Left colon (tissue), 2 donors: Measurements from ENCODE around the gene CLEC10A. TPM values are rescaled to one million over a fixed set of nuclear protein-coding genes. Genes with fewer than 3 reads are reported as not detected.
"Not testable (repeated sequence)": the region's sequence is repeated elsewhere in the genome, so short reads cannot be mapped to it uniquely, and the experiment has no call there.

Experiments
- ATAC-seq: fragments of 200-7000 bp; cut with Tn5 transposase; one replicate; pipeline ENCODE4 v1.9.1; 2020; ENCODE audit warnings: mild to moderate bottlenecking, moderate library complexity
- DNase-seq, 2 donors: peaks; one replicate each; pipeline ENCODE4 v3.0.0-alpha.2; 2020
- intact Hi-C, 2 donors: fragments of 100-400 bp; cut with DNase I in 1 of 2; cut with micrococcal nuclease in 1 of 2; formaldehyde crosslinking; loops; one replicate each; pipeline versions ENCODE4 v1.11.2 to v1.14.0; 2022; cut with DNase I, micrococcal nuclease
- long read RNA-seq: library from polyadenylated mRNA; unstranded; transcript quantifications from one replicate; pipeline ENCODE4 v2.0.0, GENCODE V29; 2021
- total RNA-seq, 2 donors: library from RNA; stranded (reverse); fragmentation: NEBNext Ultra II Directional; extraction: Animal tissue kit (Norgen Biotek cat#: 25700); gene quantifications; one replicate each; pipeline ENCODE4 v1.2.1, GENCODE V29; 2021
- donor health status: DM: no; HTN: no; CAD: no.
- donor health status: DM: yes; HTN: yes; CAD: no.

CLEC10A gene, protein sequence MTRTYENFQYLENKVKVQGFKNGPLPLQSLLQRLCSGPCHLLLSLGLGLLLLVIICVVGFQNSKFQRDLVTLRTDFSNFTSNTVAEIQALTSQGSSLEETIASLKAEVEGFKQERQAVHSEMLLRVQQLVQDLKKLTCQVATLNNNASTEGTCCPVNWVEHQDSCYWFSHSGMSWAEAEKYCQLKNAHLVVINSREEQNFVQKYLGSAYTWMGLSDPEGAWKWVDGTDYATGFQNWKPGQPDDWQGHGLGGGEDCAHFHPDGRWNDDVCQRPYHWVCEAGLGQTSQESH
- 1 to 10 TPM; 4.2 to 7.6 TPM for total RNA-seq
- long read RNA-seq, partial matches to known transcripts: 0 of 4 reads
- long read RNA-seq, other reads (novel, unspliced or antisense): 1 of 4 reads

- DNase-seq (no peak), ATAC-seq (no peak)
- intact Hi-C loops: no loop called here
Measured at GRCh38 chr17:7079581-7080455, at the start of gene CLEC10A. CLEC10A (minus strand) TSS chr17:7080251; CDS start chr17:7078812, 1,439 bp downstream.

DNA sequence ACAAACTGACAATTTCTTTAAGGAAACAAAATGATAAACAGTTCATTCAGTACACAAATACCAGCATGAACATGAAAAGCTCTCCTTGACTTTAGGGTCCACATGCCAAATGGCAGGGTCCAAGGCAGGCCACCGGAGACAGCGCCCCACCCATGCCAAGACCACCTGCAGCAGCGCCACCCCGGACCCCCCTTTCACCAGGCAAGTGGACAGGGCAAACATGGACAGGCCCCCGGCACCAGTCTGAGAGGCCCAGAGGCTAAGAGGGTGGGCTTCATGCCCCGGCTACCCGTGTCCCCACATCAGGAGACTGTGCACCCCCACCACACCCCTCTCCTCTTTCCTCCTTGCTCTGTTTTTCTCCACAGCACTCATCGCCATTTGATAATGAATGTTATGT is 49.3 kb upstream of the CLEC10A start:
- DNase-seq (no peak), ATAC-seq (no peak)
- intact Hi-C loops: no loop called here

DNA sequence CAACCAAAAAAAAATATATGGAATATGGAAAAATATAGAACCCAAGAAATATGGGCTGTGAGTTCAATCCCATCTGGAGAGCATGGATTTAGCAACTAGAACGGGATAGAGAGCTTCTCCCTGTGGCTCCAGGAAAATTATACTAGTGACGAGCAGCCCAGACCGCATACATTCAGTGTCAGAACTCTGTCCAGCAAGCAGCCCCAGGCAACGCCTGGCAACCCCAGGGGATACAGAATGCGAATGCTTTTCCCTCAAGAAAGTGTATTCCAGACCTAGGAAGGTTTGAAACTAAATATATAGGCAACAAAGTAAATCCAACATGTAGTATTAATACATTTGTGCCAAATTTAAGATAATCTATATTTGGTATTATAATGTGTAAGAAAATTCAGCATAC is 48.1 kb upstream of the CLEC10A start:
- DNase-seq (no peak), ATAC-seq (no peak)
- intact Hi-C loops: no loop called here

GRCh38 chr17:7127501-7127900 is 47.5 kb upstream of the CLEC10A start:
- DNase-seq, ATAC-seq, intact Hi-C loops: not testable (repeated sequence)

DNA sequence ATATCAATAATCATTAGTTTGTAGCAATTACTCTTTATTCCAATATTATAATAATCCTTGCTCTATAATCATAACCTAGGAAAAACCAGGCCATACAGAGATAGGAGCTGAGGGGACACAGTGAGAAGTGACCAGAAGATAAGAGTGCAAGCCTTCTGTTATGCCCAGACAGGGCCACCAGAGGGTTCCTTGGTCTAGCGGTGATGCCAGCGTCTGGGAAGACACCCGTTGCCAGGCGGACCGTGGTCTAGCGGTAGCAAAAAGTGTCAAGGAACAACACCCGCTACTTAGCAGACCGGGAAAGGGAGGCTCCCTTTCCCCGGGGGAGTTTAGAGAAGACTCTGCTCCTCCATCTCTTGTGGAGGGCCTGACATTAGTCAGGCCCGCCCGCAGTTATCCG is 46.3 kb upstream of the CLEC10A start:
- DNase-seq, intact Hi-C loops, ATAC-seq: not testable (repeated sequence)

DNA sequence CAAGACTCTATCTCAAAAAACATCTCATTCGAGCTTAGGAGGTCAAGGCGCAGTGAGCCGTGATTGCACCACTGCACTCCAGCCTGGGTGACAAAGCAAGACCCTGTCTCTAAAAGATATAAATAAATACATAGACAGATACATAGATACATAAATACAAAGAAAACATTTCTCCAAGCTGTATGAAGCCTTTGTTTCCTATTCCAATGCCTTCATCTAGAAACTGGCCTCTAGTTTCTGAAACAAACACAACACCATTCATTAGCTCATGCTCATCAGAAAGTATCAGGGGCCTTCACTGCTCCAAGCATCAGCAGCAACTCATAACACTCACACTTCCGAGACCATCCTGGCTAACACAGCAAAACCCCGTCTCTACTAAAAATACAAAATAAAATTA is 44.9 kb upstream of the CLEC10A start:
- intact Hi-C loops: no loop called here
- DNase-seq: no peak
- no peak for ATAC-seq

GRCh38 chr17:7123844-7124243 is 43.8 kb upstream of the CLEC10A start:
- DNase-seq: no peak
- intact Hi-C loops: no loop called here
- no peak for ATAC-seq

DNA sequence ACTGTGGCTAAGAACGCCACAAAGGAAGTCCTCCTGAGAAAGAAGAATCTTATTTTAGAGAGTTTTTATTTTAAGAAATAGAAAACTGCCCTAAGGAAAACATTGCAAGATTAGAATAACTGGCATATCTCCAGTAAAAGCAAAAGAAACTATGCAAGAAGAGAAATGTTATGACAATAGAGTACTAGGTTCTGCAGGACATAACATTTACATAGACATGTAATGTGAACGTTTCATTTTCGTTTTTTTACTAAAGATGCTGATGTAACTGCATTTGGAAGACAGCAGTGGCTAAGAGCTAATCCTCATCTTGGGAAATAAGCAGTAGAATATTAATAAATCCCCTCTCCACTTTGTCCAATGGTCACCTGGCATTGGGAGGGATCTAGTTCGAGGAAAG is 42.3 kb upstream of the CLEC10A start:
- no peak for ATAC-seq
- no peak for DNase-seq
- intact Hi-C loops: no loop called here

GRCh38 chr17:7120635-7121034 is 40.6 kb upstream of the CLEC10A start:
- intact Hi-C loops, ATAC-seq, DNase-seq: not testable (repeated sequence)

GRCh38 chr17:7120123-7120522 is 40.1 kb upstream of the CLEC10A start:
- DNase-seq (no peak), ATAC-seq (no peak)
- intact Hi-C loops: no loop called here

- DNase-seq (no peak), ATAC-seq (no peak)
- intact Hi-C loops: no loop called here
Measured at GRCh38 chr17:7119314-7119713, 39.3 kb upstream of the CLEC10A start.

DNA sequence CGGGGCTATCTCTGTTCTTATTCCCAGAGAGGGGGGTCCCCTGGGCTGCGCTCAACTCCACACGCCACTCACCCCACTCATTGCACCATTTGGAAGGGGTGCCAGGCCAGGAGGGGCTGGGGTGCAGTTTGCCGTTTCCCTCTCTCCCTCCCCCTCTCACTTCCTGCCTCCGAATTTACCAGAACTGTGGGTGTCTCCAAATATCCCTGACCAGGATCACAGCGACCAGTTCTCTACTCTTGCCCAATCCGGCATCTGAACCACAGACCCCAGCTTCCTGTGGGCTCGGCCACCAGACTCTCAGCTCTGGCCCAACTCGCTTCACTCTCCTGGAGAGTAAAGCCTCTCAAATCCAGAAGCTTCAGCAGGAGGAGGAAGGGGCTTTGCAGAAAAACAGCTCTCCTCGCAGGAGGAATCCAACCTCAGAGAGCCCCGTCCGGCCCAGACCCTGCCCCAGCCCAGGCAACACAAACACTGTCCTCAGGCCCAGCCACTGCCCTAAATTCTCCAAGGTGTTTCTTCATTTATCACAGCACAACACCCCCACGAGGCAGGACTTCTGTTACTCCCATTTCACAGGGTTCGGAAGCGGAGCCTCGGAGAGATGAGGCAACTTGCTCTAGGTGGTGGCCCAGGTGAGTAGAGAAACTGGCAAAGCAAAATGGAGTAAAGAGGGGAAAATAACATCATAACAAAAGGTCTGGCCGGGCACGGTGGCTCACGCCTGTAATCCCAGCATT is 35.0 kb upstream of the CLEC10A start:
- DNase-seq (no peak), ATAC-seq (no peak)
- intact Hi-C loops: no loop called here

- intact Hi-C loops: no loop called here
- ATAC-seq (no peak), DNase-seq (no peak)
Measured at GRCh38 chr17:7114241-7114874, 34.3 kb upstream of the CLEC10A start, which contains the start of gene ASGR2. ASGR2 (minus strand) TSS chr17:7114822; CDS start chr17:7114240, 582 bp downstream.

- ATAC-seq (no peak), DNase-seq (no peak)
- intact Hi-C loops: no loop called here
Measured at GRCh38 chr17:7113273-7114071, 33.4 kb upstream of the CLEC10A start.

DNA sequence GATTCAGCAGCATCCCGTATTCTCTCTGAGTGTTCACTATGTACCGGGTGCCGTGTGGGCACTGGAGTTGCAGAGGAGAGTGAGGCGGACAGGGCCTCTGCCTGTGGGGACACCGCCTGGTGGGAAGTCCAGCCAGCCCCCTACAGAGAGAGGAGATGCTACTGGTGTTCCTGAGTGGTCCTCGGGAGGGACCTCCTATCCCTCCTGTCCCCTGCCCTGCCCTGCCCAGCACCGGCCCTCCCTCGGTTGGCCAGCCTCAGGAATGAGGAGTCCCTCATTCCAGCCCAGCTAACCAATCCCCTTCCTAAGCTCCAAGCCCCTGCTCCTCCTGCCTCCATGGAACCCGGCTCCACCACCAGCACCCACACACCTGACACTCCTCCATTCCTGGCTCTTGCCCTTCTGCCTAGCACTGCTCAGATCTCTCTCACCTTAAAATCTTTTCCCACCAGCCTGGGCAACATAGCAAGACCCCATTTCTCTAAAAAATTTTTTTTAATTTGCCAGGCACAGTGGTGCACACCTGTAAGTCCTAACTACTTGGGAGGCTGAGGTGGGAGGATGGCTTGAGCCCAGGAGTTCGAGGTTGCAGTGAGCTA is 32.6 kb upstream of the CLEC10A start:
- DNase-seq (no peak), ATAC-seq (no peak)
- intact Hi-C loops: no loop called here

- DNase-seq (no peak), ATAC-seq (no peak)
- intact Hi-C loops: no loop called here
Measured at GRCh38 chr17:7111784-7112509, 31.9 kb upstream of the CLEC10A start.
